ENCODE measurements around the gene PTPRN2. TPM values are rescaled to one million over a fixed set of nuclear protein-coding genes. Genes with fewer than 3 reads are reported as not detected.
"Not testable (repeated sequence)": the region's sequence is repeated elsewhere in the genome, so short reads cannot be mapped to it uniquely, and the experiment has no call there.

The PTPRN2 gene
- total and polyA plus RNA-seq, 2 of the 13 experiments (the other 11 are each of a cell fraction or from before 2014, with no cell fraction given): 2.5 to 24.2 TPM

- Histone ChIP-seq H2AFZ (ENCODE audit: low read length) (no peak overlapping the region), H3K4me2 (ENCODE audit: low read depth, low read length) (no peak overlapping the region), H3K27me3 (ENCODE audit: control insufficient read depth in 1 of 2, insufficient read depth in 2 of 2, low read length in 2 of 2) (peaks cover 7 to 65% of the 10 kb centered on the region in 2 experiments; a peak in 4 of 5 replicates), H3K27ac (ENCODE audit: extremely low read length, insufficient read depth, low read length) (no peak overlapping the region), H3K9ac (ENCODE audit: insufficient read depth, low read depth, low read length) (no peak overlapping the region), H3K4me1 (ENCODE audit: insufficient read depth, low read length) (no peaks in the 10 kb centered on the region), H3K4me3 (replicated peaks in 1 of 3; ENCODE audit: insufficient read depth in 1 of 3, low read depth in 2 of 3, low read length in 3 of 3) (no peak overlapping the region), H4K20me1 (ENCODE audit: insufficient read depth, low read length) (peaks cover 17% of the 10 kb centered on the region; the same call in 1 of the 2 replicates), H3K9me3 (ENCODE audit: low read length) (no peaks in the 10 kb centered on the region), H3K36me3 (replicated peaks in 1 of 2; ENCODE audit: control insufficient read depth in 1 of 2, insufficient read depth in 2 of 2, low read length in 2 of 2) (no peaks in the 10 kb centered on the region), H3K79me2 (ENCODE audit: insufficient read depth, low read length) (no peaks in the 10 kb centered on the region)
- no peak for FAIRE-seq
- POLR2A ChIA-PET: no interaction called here
- BruUV-seq (replicated peaks): no TSS peak
- ATAC-seq: no peak; the same call in 2 of the 3 replicates
- in situ Hi-C loops (cut with HindIII; ENCODE audit: extremely low pct_ligation_motif_present, low pct_unique_long_range_greater_than_20kb): no loop called here
- no peak for TF ChIP-seq ZNF839 (CRISPR knock-in tag; IDR thresholded peaks at IDR 0.05; ENCODE audit: borderline replicate concordance)
- TF ChIP-seq YEATS4 (CRISPR knock-in tag; IDR thresholded peaks at IDR 0.05; ENCODE audit: borderline replicate concordance): no peak
- no peak for TF ChIP-seq SOX13 (IDR thresholded peaks at IDR 0.05)
- no peak for TF ChIP-seq SOX13 (CRISPR knock-in tag; conservative IDR thresholded peaks at IDR 0.05 in 1 of 2, IDR thresholded peaks at IDR 0.05 in 1 of 2)
- no peak for TF ChIP-seq SMARCE1 (IDR thresholded peaks at IDR 0.05; ENCODE audit: borderline replicate concordance)
- TF ChIP-seq ZNF496 (CRISPR knock-in tag; IDR thresholded peaks at IDR 0.05; ENCODE audit: insufficient replicate concordance): no peak
- no peak for TF ChIP-seq ZNF207 (IDR thresholded peaks at IDR 0.05; ENCODE audit: borderline replicate concordance)
- no peak for TF ChIP-seq IRF9 (CRISPR knock-in tag; IDR thresholded peaks at IDR 0.05; ENCODE audit: borderline replicate concordance)
- no peak for TF ChIP-seq KDM6A (CRISPR knock-in tag; IDR thresholded peaks at IDR 0.05; ENCODE audit: low read depth)
- TF ChIP-seq KAT2B (IDR thresholded peaks at IDR 0.05; ENCODE audit: borderline replicate concordance, low read depth, low read length): no peak
- TF ChIP-seq ZNF124 (CRISPR knock-in tag; IDR thresholded peaks at IDR 0.05): no peak
- no peak for TF ChIP-seq PHF21A (CRISPR knock-in tag; IDR thresholded peaks at IDR 0.05)
- TF ChIP-seq SMARCC2 (IDR thresholded peaks at IDR 0.05): no peak
- no peak for TF ChIP-seq ZFY (CRISPR knock-in tag; IDR thresholded peaks at IDR 0.05)
- intact Hi-C loops (cut with micrococcal nuclease; ENCODE audit: unreplicated experiment): no loop called here
- DNase-seq (ENCODE audit: low spot score): no peak
- CTCF ChIA-PET (ENCODE audit: low intra/inter-chr PET ratio, low total read pairs): no interaction called here
- WGBS (ENCODE audit: low lambda C conversion rate): 84% methylated on average over 12 of the region's 21 CpGs
These were observed 885.2 kb downstream of the PTPRN2 start for GRCh38 chr7:157702311-157703023.

- WGBS (ENCODE audit: low lambda C conversion rate): 57% methylated on average over 34 of the region's 34 CpGs
- in situ Hi-C loops (cut with HindIII; ENCODE audit: extremely low pct_ligation_motif_present, low pct_unique_long_range_greater_than_20kb); H3K36me3 ChIP-seq (replicated peaks in 1 of 2; ENCODE audit: control insufficient read depth in 1 of 2, insufficient read depth in 2 of 2, low read length in 2 of 2); H3K9me3 ChIP-seq (ENCODE audit: low read length); H3K4me3 ChIP-seq (replicated peaks in 1 of 3; ENCODE audit: insufficient read depth in 1 of 3, low read depth in 2 of 3, low read length in 3 of 3); H3K4me2 ChIP-seq (ENCODE audit: low read depth, low read length); H3K4me1 ChIP-seq (ENCODE audit: insufficient read depth, low read length); CTCF ChIA-PET (ENCODE audit: low intra/inter-chr PET ratio, low total read pairs); POLR2A ChIA-PET; BruUV-seq (replicated peaks); H3K9ac ChIP-seq (ENCODE audit: insufficient read depth, low read depth, low read length); FAIRE-seq; DNase-seq (ENCODE audit: low spot score); intact Hi-C loops (cut with micrococcal nuclease; ENCODE audit: unreplicated experiment); ATAC-seq; H3K79me2 ChIP-seq (ENCODE audit: insufficient read depth, low read length); H3K27ac ChIP-seq (ENCODE audit: extremely low read length, insufficient read depth, low read length); H2AFZ ChIP-seq (ENCODE audit: low read length): not testable (repeated sequence)
- H3K27me3 ChIP-seq (ENCODE audit: control insufficient read depth in 1 of 2, insufficient read depth in 2 of 2, low read length in 2 of 2): peaks cover 7 to 57% of the 10 kb centered on the region in 2 experiments; a peak in 4 of 5 replicates
- H4K20me1 ChIP-seq (ENCODE audit: insufficient read depth, low read length): peaks cover 14% of the 10 kb centered on the region; the same call in 1 of the 2 replicates
These were observed 886.0 kb downstream of the PTPRN2 start for GRCh38 chr7:157701395-157702180.
